ENCODE data around the gene GNB1L.
A peak's percentile ranks its signal among the peaks of the same experiment; 100 is the strongest.

The GNB1L gene

DNA sequence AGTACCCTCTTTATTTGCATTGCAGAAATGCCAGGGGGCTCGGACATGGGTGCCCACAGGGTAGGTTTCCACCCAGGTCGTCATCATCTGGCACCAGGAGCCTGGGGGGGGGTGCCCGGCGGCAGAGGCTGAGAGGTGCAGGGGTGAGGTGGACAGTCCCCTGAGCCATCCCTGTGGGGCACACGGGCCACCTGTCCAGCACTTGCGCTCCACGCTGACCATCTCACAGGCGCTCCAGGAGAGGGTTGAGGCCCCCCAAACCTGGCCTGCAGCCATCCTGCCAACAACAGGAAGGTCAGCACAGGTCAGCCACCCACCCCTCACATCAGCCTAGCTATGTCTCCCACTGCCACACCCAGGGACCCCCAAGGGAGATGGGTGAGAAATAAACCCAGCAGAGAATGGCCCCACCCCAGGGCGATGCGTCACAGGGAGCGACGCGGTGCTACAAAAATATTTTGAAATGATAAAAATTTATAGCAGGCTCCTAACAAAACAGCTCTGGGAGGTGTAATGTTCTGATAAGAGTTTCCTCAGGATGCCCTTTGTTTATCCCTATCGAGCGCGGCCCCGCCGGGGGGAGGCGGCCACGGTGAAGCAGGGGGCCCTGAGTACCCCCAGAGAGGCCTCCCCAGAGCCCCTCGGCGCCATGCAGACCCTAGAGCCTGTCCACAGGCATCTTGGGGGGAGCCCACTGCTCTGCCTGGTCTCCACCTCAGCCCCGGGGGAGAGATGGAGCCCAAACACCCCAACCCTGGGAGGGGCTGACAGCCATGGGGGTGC, 21.0 kb upstream of the GNB1L start:
- no peak for DNase-seq

GRCh38 chr22:19875061-19875530, 20.4 kb upstream of the GNB1L start:
- no peak for DNase-seq

- DNase-seq: no peak
Observed at GRCh38 chr22:19874307-19875060, 19.8 kb upstream of the GNB1L start.

- no peak for DNase-seq
Observed at GRCh38 chr22:19873960-19874306, 19.3 kb upstream of the GNB1L start.

DNA sequence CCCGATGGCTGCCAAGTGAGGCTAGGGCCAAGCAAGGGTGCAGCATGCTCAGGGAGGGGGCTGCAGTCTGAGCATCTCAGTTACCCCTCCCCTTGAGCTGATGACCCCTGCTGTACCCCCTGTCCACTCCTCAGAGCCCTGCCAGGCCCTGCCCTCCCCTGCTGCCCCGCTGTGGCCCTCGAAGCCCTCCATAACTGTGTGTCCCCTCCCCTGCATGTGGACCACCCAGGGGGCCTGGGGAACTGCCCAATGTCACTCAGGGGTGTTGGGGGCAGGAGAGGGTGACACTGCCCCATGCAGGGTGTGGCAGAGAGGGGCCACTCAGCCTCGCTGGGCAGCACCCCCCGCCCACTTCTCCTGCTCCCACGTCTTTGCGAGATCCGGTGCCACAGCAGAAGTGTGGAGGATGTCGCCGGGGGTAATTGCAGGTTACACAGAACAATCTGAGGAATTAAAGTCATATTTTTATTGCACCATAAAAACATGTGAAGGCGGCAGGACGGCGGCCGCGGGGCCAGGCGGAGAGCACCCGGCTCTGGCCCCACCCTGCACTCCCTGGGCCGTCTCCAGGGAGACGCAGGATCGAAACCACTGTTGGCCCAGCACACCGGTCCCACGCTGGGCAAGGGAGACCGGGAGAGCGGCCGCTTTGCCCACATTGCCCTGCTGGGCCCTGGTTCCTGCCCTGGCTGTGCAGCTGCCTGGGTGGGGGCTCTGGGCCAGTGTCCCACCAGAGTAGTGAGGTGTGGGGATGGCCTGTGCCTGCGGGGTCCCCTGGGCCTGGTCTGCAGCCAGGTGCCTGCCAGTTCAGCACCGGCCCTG, 18.7 kb upstream of the GNB1L start:
- no peak for DNase-seq

DNA sequence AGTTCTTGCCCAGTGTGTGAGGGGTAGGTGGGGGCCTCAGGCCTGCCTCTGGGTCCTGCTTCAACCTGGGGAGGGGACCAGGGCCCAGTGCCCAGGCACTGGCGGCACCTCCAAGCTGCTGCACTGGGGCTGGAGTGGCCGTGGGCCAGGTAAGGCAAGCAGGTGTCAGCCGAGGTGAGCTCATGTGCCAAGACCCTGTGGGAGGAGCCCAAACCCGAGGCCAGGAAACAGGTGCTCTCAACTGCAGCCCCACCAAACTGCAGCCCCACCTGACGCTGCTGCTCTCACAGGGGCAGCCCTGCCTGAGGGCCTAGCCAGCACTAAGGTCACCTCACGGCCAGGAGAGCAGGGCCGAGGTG, 18.1 kb upstream of the GNB1L start:
- no peak for DNase-seq

DNA sequence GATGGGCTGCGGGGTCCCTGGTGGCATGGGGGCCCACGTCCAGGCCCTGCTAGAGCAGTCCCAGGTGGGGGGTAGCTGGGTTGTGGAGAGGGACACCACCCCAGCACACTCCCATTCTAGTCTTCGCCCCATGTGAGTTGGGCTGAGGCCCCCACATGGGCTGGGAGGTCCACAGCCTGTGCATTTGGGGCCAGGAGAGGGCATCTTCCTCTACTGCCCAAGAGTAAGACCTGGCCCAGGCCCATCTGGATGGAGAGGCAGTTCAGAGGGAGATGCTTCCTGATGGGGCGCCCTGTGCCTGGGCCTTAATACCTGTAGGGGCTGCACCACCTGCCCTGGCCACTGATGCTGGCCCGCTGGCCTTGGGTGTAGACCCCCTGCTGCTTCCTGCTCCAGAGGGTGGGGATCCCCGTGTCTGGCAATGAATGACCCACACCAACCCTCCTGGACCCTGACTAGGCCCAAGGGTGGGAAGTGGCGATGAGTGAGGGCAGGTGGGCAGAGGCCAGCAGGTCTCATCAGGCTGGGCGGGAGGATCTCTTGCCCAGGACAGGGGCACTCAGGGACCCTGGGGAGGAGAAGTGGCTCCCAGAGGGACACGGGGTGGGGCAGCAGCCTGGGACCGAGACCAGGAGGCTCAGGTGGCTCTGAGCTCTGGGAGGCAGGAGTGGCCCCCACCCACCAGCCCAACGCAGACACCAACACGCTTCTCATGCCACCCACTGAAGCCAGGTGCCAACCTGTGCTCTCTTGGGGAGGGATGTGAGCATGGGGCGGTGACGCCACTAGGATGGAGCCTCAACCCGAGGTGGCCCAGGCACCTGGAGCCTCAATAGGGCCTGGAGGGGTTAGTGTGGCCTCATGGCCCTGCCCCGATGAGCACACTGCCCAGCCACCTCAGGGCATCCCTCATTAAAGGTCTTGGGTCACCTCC, 17.4 kb upstream of the GNB1L start:
- no peak for DNase-seq

- no peak for DNase-seq
Observed at GRCh38 chr22:19871023-19871844, 16.6 kb upstream of the GNB1L start.

GRCh38 chr22:19870153-19871022, 15.7 kb upstream of the GNB1L start:
- no peak for DNase-seq

GRCh38 chr22:19869497-19870152, 15.0 kb upstream of the GNB1L start:
- no peak for DNase-seq

GRCh38 chr22:19868773-19869471, 14.2 kb upstream of the GNB1L start:
- DNase-seq: peak; percentile 42

DNA sequence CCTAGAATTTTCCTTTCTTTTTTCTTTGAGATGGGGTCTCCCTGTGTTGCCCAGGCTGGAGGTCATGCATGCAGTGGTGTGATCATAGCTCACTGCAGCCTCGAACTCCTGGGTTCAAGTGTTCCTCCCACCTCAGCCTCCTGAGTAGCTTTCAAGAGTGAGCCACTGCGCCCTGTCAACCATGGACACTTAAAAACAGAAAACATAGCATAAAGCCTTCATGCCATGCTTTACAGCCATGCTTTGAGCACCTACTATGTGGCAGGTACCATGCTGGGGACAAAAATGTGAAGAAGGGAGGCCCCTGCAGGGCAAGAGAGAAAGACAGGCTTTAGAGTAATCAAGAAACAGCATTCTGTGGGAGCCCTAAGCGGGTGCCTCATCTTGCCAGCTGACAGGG, 13.7 kb upstream of the GNB1L start:
- DNase-seq: no peak

DNA sequence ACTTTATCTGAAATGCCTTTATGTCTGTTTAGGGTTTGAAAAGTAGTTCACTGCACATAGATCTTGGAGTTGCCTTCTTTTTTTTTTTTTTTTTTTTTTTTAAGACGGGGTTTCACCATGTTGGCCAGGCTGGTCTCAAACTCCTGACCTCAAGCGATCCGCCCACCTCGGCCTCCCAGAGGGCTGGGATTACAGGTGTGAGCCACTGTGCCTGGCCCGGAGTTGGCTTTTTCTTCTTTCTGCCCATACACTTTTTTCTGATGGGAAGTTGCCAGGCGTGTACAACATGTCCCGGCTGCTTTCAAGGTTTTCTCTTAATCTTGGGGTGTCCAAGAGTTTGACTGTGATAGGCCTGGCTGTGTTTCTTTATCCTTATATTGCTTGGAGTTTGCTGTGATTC, 12.9 kb upstream of the GNB1L start:
- no peak for DNase-seq

DNA sequence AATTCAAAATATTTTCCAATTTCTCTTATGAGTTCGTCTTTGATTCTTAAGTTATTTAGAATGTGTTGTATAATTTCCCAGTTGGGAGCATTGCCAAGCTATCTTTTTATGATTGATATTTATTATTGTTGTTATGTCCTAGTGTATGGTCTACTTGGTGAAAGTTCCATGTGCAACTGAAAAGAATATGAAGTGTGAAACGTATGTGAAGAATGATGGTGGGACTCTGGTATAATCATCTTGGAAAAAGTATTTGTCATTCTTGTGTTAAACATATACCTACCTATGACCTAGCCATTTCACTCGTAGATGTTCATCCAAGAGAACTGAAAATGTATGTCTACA, 12.0 kb upstream of the GNB1L start:
- DNase-seq: no peak

GRCh38 chr22:19865141-19865829, 10.6 kb upstream of the GNB1L start:
- no peak for DNase-seq

- no peak for DNase-seq
Observed at GRCh38 chr22:19864538-19865106, 9.9 kb upstream of the GNB1L start.

- DNase-seq: no peak
Observed at GRCh38 chr22:19863571-19863970, 8.9 kb upstream of the GNB1L start.

GRCh38 chr22:19862619-19863246, 8.1 kb upstream of the GNB1L start:
- no peak for DNase-seq

Data from NCI-H526 treated with DMSO at 0.1 percent for 48 hours (cell line).